B cell (primary cell): ENCODE results near the gene AATK.

Experiments used
- EZH2 ChIP-seq: IDR thresholded peaks from 2 replicates; pipeline ENCODE4 v1.6.1; 2012; ENCODE audit warnings: borderline replicate concordance, low read depth, mild to moderate bottlenecking, moderate library complexity, low read length; ENCODE audit not compliant: insufficient read depth, poor library complexity, severe bottlenecking
- TF ChIP-seq, protein P1 (sequence below): fragments of 200-600 bp; IDR thresholded peaks from one replicate; pipeline ENCODE4 v1.8.0; 2022; ENCODE audit warnings: antibody characterized with exemption, mild to moderate bottlenecking

GRCh38 chr17:81117672-81118198, 48.3 kb downstream of the AATK start:
- TF ChIP-seq, protein P1, sequence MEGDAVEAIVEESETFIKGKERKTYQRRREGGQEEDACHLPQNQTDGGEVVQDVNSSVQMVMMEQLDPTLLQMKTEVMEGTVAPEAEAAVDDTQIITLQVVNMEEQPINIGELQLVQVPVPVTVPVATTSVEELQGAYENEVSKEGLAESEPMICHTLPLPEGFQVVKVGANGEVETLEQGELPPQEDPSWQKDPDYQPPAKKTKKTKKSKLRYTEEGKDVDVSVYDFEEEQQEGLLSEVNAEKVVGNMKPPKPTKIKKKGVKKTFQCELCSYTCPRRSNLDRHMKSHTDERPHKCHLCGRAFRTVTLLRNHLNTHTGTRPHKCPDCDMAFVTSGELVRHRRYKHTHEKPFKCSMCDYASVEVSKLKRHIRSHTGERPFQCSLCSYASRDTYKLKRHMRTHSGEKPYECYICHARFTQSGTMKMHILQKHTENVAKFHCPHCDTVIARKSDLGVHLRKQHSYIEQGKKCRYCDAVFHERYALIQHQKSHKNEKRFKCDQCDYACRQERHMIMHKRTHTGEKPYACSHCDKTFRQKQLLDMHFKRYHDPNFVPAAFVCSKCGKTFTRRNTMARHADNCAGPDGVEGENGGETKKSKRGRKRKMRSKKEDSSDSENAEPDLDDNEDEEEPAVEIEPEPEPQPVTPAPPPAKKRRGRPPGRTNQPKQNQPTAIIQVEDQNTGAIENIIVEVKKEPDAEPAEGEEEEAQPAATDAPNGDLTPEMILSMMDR: no peak
- no peak for TF ChIP-seq EZH2
